ENCODE data around the gene RDX. TPM values are rescaled to one million over a fixed set of nuclear protein-coding genes. Genes with fewer than 3 reads are reported as not detected.

Gene RDX
- total RNA-seq, 1 donor from 2014 or later = 105 TPM

DNA sequence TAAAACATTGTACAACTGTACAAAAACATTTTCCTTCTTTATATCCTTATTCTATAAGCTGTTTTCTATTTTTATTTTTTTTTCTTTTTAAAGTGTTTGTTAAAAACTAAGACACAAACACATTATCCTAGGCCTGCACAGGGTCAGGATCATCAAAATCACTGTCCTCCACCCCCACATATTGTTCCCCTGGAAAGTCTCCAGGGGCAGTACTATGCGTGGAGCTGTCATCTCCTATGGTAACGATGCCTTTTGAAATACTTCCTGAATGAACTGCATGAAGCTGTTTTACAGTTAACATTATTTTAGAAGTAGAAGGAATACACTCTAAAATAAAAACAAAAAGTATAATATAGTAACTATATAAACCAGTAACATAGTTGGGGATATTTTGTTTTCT lies 136.0 kb downstream of the RDX start:
- Histone ChIP-seq H3K27me3 (no peaks in the 10 kb centered on the region), H3K36me3 (peaks cover 38 to 53% of the 10 kb centered on the region in 2 donors), H3K4me3 (no peak overlapping the region), H3K4me1 (no peaks in the 10 kb centered on the region), H3K27ac (no peak overlapping the region), H3K9me3 (no peaks in the 10 kb centered on the region)
- TF ChIP-seq, protein P1, sequence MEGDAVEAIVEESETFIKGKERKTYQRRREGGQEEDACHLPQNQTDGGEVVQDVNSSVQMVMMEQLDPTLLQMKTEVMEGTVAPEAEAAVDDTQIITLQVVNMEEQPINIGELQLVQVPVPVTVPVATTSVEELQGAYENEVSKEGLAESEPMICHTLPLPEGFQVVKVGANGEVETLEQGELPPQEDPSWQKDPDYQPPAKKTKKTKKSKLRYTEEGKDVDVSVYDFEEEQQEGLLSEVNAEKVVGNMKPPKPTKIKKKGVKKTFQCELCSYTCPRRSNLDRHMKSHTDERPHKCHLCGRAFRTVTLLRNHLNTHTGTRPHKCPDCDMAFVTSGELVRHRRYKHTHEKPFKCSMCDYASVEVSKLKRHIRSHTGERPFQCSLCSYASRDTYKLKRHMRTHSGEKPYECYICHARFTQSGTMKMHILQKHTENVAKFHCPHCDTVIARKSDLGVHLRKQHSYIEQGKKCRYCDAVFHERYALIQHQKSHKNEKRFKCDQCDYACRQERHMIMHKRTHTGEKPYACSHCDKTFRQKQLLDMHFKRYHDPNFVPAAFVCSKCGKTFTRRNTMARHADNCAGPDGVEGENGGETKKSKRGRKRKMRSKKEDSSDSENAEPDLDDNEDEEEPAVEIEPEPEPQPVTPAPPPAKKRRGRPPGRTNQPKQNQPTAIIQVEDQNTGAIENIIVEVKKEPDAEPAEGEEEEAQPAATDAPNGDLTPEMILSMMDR (IDR thresholded peaks at IDR 0.05) = no peak
- intact Hi-C loops (cut with DNase I) = no loop called here
- DNase-seq (ENCODE audit: low spot score in 2 of 2) = no peak

GRCh38 chr11:110160016-110160415 lies 136.4 kb downstream of the RDX start:
- Histone ChIP-seq H3K4me3 (no peak overlapping the region), H3K36me3 (peaks cover 36 to 49% of the 10 kb centered on the region in 2 donors), H3K27ac (no peak overlapping the region), H3K4me1 (no peaks in the 10 kb centered on the region), H3K27me3 (no peaks in the 10 kb centered on the region), H3K9me3 (no peaks in the 10 kb centered on the region)
- TF ChIP-seq, protein P1 (IDR thresholded peaks at IDR 0.05) = no peak
- no peak for DNase-seq (ENCODE audit: low spot score in 2 of 2)
- intact Hi-C loops (cut with DNase I) = no loop called here

DNA sequence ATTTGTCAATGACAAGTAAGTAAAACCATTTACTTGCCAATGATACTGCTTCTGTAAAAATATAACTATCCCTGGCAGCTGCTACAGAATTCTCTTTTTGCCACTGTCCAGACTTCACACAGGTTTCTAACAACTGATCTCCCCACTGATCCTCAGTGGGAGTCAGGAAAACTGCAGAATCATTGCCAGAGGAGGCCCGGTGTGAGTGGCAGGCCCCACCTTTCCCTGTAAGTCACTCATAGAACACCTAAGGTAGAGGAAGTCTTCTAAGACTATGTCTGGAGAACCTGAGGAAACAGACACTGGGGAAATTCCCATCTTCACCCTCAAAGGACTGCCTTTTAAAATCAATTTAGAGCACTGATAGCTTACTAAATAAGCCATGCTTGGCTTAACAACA lies 136.9 kb downstream of the RDX start:
- Histone ChIP-seq H3K4me3 (no peak overlapping the region), H3K36me3 (peaks cover 31 to 43% of the 10 kb centered on the region in 2 donors), H3K4me1 (no peaks in the 10 kb centered on the region), H3K27ac (no peak overlapping the region), H3K27me3 (no peaks in the 10 kb centered on the region), H3K9me3 (no peaks in the 10 kb centered on the region)
- DNase-seq (ENCODE audit: low spot score in 2 of 2) = no peak
- intact Hi-C loops (cut with DNase I) = no loop called here
- TF ChIP-seq, protein P1 (IDR thresholded peaks at IDR 0.05) = no peak

DNA sequence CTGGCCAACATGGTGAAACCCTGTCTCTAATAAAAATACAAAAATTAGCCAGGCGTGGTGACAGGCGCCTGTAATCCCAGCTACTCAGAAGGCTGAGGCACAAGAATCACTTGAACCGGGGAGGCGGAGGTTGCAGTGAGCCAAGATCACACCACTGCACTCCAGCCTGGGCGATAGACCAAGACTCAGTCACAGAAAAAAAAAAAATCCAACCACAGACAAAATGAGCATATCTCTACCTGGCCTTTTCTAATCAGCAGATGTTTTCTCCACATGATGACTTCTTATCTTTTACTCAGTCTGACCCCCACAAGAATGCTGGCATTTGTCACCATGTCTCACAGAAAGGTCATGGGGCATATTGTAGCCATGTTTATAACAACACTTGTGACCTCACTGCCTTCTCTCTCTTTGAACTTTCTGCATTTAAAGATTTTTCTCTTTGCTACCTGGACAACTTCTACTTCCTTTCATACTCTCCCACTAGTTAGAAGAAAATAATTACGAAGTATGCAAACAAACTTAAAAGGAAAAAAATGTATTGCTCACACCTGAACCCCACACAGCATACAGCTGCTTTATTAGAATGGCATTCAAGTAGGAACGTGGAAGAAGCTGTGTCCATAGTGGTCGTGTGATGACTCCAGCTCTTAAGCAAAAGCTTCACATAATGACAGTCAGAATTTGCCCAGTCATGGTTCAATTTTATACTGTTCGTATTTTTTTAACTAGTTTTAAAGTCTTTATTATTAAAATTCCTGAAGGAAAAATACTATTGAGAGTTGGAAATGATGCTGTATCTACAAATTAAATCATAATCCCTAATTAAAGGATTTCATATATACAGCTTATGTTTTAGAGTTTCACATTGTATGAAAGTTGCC lies 137.9 kb downstream of the RDX start:
- TF ChIP-seq, protein P1 (IDR thresholded peaks at IDR 0.05) = no peak
- Histone ChIP-seq H3K9me3 (no peaks in the 10 kb centered on the region), H3K4me1 (no peaks in the 10 kb centered on the region), H3K27me3 (no peaks in the 10 kb centered on the region), H3K27ac (no peak overlapping the region), H3K36me3 (peaks cover 24 to 34% of the 10 kb centered on the region in 2 donors), H3K4me3 (no peak overlapping the region)
- intact Hi-C loops (cut with DNase I) = no loop called here
- no peak for DNase-seq (ENCODE audit: low spot score in 2 of 2)

DNA sequence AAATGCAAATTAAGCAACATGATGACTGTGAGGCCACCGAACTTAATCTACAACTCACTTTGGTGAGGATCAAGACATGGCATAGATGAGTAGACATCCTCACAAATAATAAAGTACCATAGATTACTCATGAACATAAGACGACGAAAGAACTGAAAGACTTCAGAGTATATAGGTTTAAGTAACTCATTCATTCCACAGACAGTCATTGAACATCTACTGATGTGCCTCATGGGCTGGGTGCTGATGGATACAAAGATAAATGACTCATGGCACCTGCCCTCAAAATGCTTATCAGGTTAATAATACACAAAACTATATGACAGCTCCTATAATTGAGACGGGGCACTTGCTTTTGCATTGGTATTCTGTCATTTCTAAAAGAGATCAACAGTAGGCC lies 139.9 kb downstream of the RDX start:
- Histone ChIP-seq H3K36me3 (peaks cover 22 to 24% of the 10 kb centered on the region in 2 donors), H3K27ac (no peak overlapping the region), H3K4me1 (no peaks in the 10 kb centered on the region), H3K4me3 (no peak overlapping the region), H3K9me3 (no peaks in the 10 kb centered on the region), H3K27me3 (no peaks in the 10 kb centered on the region)
- no peak for DNase-seq (ENCODE audit: low spot score in 2 of 2)
- TF ChIP-seq, protein P1 (IDR thresholded peaks at IDR 0.05) = no peak
- intact Hi-C loops (cut with DNase I) = no loop called here
